GM19023 (cell line): ENCODE results near the gene TOPAZ1.
"Not testable (repeated sequence)": the region's sequence is repeated elsewhere in the genome, so short reads cannot be mapped to it uniquely, and the experiment has no call there.

Experiments used
- ATAC-seq: cut with Tn5 transposase; IDR thresholded peaks from one replicate; pipeline ENCODE4 v1.9.1; 2021; ENCODE audit warnings: mild to moderate bottlenecking, moderate library complexity; ENCODE audit not compliant: unreplicated experiment

The TOPAZ1 gene

GRCh38 chr3:44329946-44330345, 88.3 kb downstream of the TOPAZ1 start:
- no peak for ATAC-seq

- no peak for ATAC-seq
These were observed 88.8 kb downstream of the TOPAZ1 start for GRCh38 chr3:44330444-44330843.

- ATAC-seq, result no peak
These were observed 92.6 kb downstream of the TOPAZ1 start for GRCh38 chr3:44334326-44334725.

GRCh38 chr3:44337248-44337785, 95.6 kb downstream of the TOPAZ1 start:
- ATAC-seq, result no peak

DNA sequence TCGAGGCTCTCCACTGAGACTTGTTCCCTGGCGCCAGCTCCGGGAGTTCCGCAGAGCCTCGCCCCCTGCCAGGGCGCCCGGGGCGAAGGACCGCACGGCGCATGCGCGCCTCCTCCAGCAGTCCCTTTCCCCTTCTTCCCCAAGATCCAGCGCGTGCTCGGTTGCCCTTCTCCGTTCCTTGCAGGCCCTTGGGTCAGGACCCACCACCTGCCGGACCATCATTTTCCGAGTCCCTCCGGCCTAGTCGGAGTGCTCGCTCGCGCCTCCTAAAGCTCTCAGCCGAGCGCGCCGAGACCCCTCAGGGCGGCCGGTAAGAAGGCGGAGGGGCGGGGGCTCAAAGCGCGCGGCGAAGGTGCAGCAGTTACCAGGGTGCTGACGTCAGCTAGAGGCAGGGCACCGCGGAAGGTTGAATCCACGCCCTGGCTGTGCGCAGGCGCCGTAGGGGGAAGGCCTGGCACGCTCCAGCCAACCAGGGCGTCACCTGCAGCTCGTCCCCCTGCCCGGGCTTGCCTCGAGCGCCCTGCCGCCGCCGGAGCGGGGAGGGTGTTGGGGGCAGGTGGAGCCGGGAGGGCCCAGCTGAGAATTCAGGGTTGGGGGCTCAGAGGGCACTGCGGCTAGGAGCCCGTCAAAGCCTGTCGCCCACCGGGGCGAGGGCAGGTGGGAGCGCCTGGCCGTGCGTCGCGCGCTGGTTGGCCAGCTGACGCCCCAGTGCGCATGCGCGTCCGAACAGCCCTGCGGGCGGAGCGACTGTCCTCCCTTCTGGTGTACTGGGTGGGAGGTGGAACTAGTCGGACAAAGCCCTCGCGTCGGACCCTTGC, 96.5 kb downstream of the TOPAZ1 start, which contains the start of gene TCAIM:
Gene TCAIM, plus strand, starts transcription at position 757 of the 818 bp plus-strand sequence. CDS start 16,017 bp downstream, outside the sequence.
- ATAC-seq, result peak; percentile 96

DNA sequence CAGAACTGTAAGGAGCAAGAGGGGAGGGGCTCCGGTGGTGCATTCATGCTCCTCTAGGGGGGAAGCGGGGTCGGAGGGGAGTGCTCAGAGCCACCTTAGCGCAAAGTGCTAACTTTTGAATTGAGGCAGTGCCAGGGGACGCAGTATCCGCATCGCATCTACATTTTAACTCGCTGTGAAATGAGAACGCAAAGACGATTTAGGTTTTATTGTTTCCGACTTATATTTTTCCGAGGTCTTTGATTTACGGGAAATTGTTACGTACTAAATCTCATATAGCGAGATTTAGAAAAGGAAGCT, 97.1 kb downstream of the TOPAZ1 start:
- ATAC-seq, result no peak

GRCh38 chr3:44339181-44340057, 97.7 kb downstream of the TOPAZ1 start:
- no peak for ATAC-seq

GRCh38 chr3:44340058-44340395, 98.3 kb downstream of the TOPAZ1 start:
- ATAC-seq, result no peak

- ATAC-seq, result no peak
These were observed 100.6 kb downstream of the TOPAZ1 start for GRCh38 chr3:44342176-44342790.

DNA sequence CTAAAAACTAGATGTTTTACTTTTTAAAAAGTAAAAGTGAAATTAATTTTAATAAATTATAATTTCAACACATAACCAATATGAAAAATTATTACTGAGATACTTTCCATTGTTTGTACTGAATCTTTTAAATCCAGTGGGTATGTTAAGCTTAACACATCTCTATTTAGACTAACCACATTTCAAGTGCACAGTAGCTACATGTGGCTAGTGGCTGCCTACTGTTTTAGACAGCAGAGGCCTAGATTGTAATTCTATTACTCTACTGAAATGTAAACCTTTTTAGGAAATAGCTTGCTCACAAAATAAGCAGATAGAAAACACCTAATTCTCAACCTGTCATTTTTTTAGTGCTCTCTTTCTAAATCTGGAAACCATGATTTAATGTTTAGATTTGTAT, 101.7 kb downstream of the TOPAZ1 start:
- ATAC-seq, result no peak

- not testable (repeated sequence) for ATAC-seq
These were observed 104.9 kb downstream of the TOPAZ1 start for GRCh38 chr3:44346590-44346989.

DNA sequence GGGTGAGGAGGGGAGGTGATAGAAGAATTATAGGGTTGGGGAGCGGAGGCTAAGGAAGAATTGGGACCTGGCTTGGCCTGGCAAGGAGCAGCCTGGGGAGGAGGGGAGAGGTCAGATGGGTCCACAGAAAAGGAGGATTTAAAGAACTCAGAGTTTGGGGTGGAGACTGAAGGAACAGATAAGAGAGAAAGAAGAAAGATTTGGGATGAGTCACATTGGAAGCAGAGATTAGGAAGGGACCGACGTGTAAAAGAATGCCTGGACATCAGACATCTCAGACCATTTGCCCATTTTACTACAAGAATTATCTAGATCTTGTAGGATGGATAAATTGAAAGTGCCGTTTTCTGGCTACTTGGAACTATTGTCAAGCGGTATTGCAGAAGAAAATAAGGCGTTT, 107.3 kb downstream of the TOPAZ1 start:
- no peak for ATAC-seq

DNA sequence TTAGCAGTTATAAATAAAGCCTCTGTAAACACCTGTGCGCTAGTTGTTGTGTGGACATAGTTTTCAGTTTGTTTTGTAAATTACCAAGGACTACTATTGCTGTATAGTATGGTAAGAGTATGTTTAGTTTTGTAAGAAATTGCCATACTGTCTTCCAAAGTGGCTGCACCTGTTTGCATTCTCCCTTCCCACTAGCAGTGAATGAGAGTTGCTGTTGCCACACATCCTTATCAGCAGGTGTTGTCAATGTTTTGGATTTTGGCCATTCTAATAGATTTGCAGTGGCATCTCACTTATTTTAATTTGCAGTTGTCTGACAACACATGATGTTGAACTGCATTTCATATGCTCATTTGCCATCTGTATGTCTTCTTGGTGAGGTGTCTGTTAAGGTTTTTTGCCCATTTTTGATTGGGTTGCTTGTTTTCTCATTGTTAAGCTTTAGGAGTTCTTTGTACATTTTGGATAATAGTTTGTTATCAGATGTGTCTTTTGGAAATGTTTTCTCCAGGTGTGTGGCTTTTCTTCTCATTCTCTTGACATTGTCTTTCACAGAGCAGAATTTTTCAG, 111.8 kb downstream of the TOPAZ1 start:
- no peak for ATAC-seq

DNA sequence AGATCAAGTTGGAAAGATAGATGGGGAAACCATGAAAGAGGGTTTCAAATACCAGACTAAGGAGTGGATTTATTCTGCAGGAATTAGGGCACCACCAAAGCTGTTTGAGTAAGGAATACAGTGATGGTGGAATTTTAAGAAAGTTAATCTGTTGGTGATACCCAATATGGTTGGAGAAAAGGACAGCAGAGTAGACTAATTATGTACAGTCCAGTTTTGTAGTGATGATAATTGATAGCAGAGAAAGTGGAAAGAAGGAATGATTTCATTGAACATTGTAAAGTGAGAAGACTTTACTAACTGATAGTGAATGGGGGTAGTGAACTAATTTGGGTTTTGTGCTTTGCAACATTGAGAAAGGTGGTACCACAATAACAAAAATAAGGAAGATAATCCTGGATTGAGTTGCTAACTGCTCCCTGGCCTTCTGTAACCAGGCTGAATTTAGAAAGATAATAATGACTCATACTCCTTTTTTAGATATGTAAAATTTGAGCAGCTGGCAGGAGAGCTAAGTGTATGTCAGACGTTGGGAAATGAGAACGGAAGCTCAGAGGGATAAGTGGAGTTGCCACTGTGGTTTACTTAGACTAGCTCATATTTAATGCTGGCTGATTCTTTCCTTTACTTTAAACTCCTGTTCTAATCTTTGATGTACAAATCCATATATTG, 113.8 kb downstream of the TOPAZ1 start:
- ATAC-seq, result no peak

GRCh38 chr3:44359146-44359751, 117.6 kb downstream of the TOPAZ1 start:
- ATAC-seq, result no peak

GRCh38 chr3:44363591-44363990, 121.9 kb downstream of the TOPAZ1 start:
- no peak for ATAC-seq

DNA sequence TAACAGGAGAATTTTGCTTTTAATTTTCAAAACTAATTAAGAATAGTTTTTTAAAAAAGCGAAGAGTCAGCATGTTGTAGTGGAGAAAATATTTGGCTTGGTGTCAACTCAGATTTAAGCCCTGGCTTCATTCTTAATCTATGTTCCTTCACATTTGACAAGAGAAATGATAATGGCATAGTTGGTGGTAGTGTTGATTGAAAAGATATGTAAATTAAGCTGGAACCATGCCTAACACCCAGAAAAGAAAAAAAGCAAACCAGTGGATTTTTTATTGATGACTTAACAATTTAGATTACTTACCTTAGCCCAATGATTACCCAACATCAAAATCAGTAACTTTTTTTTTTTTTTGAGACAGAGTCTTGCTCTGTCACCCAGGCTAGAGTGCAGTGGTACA, 124.3 kb downstream of the TOPAZ1 start:
- no peak for ATAC-seq

DNA sequence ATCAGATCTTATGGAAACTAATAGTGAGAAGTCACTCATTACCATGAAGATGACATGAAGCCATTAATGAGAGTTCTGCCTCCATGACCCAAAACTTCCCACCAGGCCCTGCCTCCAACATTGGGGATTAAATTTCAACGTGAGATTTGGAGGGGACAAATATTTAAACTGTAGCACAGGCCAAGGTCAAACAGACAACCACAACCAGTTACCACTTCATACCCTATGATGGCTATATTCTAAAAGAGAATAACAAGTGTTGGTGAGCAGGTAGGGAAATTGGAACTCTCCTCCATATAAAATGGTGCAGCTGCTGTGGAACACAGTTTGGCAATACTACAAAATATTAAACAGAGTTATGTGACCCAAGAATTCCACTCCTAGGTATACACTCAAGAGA, 133.8 kb downstream of the TOPAZ1 start:
- no peak for ATAC-seq
